Measurements from ENCODE around the gene PRICKLE2.

DNA sequence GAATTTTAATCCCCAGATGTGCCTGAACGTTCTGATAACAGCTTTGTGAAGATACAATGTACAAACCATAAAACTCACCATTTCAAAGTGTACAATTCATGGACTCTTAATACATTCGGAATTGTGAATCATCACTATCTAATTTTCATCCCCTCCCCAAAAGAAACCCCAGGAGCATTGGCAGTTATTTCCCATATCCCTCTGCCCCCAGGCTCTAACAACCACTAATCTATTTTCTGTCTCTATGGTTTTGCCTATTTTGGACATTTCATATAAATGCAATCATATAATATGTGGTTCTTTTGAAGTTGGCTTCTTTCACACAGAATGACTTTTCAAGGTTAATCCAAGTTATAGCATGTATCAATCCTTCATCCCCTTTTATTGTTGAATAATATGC lies 25.3 kb downstream of the PRICKLE2 start:
- TF ChIP-seq POLR2A (IDR thresholded peaks at IDR 0.05; ENCODE audit: low read depth, low read length), result no peak
- TF ChIP-seq SPI1 (IDR thresholded peaks at IDR 0.05; ENCODE audit: low read depth, low read length), result no peak

Data from GM12891 (cell line).